GM12801 (cell line): ENCODE data around the gene RSPO1.

Experiments
- CTCF ChIP-seq: IDR thresholded peaks from one replicate; pipeline ENCODE4 v1.5.1; 2011; ENCODE audit warnings: control low read depth; ENCODE audit not compliant: insufficient read length; ENCODE audit errors: extremely low read depth

The RSPO1 gene

GRCh38 chr1:37634992-37635902 is 555 bp upstream of the RSPO1 start:
- no peak for TF ChIP-seq CTCF

GRCh38 chr1:37633938-37634243 is 801 bp downstream of the RSPO1 start:
- TF ChIP-seq CTCF = no peak

DNA sequence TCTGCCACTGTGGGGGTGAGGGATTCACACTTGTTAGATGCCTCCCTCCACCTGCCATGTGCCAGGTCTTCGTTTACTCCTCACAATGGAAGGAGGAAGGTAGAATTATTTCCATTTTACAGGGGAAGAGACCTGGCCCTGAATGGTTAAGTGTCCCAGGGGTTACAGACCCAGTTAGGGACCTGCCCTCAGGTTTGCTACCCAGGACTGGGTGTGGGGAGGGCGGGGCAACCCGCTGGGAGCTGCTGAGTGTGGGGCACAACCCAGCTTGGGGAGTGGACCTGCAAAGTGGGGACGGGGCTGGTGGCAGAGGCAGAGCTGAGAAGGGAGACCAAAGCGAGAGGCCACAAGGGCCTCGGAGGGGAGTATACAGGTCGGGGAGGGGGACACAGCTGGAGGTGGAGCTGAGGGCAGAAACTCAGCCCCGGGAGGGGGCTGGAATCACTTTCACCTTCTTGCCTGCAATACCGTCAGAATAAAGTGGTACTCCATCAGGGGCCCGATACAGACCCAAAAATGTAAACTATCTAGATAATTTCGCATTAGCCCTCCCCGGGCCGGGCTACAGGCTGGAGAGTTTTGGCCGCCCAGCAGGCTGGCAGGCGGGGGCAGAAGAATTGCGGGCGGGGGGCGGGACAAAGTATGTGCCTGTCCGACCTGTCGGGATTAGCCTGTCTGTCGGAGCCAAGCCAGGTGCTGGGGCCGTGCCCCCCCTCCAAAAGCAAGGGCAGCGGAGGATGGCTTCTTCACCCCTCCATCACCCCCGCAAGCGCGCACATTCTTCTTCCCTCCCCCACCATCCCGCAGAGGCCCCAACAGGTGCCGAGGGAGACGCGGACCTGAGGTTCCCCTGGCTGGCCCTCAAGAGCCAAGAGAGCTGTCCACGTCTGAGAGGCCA is 1.4 kb downstream of the RSPO1 start:
- TF ChIP-seq CTCF = no peak

DNA sequence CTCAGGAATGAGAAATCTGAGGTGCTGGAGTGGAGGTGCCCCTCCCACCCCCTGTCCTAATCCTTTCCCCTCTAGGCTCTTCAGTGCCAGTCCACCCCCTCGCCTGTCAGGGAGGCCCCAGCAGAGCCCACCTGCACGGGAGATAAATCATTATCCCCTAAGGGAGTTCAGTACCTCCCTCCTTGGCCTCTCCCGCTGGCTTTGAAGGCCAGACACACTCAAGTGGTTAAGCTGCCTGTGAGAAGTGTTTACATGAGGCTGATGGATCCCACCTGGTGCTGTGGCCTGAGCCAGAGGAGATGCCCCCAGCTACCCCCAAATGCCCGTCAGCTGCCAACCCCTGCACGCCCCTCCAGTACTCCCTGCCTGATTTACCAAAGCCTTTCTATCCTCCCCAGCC is 3.7 kb downstream of the RSPO1 start:
- TF ChIP-seq CTCF = no peak

DNA sequence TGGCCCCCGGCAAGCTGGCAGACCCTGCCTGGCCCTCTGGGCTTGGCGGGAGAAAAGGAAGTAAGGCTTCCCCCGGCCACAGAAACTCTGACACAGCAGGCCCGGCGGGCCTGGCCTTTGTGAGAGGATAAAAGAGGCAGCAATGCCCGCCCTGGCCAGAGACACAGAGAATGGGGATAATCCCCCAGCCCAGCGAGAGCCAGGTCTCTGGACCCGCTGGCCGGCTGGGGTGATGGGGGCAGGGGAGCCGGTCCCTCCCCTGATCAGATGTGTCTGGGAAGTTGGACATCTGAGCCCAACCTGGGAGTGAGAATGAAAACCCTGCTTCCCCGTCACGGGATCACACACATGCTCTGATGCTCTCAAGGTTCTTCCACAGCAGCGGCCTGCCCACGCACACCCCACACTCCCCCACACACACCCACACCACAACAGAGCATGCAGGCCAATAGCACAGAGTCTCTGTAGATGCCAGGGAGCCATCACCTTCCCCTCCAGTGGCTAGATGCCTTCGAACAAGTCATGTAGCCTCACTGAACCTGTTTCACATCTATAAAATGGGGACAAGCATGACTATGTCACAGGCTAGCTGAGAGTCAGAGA is 4.2 kb downstream of the RSPO1 start:
- TF ChIP-seq CTCF = no peak

DNA sequence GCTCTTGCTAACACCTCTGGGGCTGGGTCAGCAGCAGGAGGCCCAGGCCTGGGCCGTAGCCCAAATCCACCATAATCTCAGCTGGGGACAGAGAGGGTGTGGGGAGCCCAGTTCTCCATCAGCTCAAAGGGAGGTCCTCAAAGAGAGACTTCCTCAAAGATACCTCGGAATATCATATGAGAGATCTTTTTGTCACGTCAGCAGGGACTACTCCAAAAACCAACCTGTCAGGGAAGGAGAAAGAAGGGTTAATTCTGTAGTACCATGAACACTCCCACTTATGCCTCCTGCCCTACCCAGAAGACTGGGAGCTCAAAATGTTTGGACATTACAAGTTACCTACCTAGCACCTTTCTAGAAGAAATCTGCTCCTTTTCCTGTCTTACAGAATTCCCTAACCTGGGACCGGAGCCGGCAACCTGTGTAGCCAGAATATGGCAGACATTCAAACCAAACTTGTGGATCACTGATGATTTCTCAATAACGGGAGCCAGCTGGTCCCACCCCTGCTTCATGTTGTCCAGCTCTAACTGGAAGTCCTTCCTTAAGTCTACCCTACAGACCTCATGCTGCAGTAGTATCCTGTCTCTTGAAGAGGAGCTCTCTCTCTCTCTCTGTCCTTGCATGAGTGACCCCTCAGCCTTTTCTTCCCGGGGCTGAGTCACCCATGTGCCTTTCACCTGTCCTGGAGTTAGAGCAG is 4.8 kb downstream of the RSPO1 start:
- no peak for TF ChIP-seq CTCF

- no peak for TF ChIP-seq CTCF
Measured at GRCh38 chr1:37629008-37629407, 5.7 kb downstream of the RSPO1 start.
